ENCODE data around the gene RSPH4A.

The RSPH4A gene

DNA sequence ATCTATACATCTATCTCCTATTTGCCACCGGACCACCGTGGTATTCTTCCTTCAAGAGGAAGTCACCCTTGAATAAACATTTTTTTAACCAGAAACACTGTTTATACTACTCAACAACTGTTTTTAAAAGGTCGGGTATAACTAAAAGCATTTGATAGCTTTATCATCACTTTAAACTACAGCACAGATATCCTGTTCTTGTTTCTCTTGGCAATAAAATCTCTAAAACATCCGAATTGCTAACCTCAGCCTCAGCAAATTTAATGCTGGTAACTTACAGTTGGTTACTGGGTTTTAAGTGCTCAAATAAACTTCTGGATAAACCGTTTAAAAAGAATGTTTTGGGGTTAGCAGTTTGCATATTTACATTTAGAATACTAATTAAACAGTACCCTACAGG lies 31.9 kb downstream of the RSPH4A start:
- peaks cover 8% of the 10 kb centered on the region for H3K36me3 ChIP-seq (replicated peaks; ENCODE audit: low read depth, low read length)
- TF ChIP-seq EZH2phosphoT487 (IDR thresholded peaks at IDR 0.05; ENCODE audit: low read depth) = no peak
- TF ChIP-seq, protein P1, sequence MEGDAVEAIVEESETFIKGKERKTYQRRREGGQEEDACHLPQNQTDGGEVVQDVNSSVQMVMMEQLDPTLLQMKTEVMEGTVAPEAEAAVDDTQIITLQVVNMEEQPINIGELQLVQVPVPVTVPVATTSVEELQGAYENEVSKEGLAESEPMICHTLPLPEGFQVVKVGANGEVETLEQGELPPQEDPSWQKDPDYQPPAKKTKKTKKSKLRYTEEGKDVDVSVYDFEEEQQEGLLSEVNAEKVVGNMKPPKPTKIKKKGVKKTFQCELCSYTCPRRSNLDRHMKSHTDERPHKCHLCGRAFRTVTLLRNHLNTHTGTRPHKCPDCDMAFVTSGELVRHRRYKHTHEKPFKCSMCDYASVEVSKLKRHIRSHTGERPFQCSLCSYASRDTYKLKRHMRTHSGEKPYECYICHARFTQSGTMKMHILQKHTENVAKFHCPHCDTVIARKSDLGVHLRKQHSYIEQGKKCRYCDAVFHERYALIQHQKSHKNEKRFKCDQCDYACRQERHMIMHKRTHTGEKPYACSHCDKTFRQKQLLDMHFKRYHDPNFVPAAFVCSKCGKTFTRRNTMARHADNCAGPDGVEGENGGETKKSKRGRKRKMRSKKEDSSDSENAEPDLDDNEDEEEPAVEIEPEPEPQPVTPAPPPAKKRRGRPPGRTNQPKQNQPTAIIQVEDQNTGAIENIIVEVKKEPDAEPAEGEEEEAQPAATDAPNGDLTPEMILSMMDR (IDR thresholded peaks at IDR 0.05; ENCODE audit: low read depth, low read length) = no peak

DNA sequence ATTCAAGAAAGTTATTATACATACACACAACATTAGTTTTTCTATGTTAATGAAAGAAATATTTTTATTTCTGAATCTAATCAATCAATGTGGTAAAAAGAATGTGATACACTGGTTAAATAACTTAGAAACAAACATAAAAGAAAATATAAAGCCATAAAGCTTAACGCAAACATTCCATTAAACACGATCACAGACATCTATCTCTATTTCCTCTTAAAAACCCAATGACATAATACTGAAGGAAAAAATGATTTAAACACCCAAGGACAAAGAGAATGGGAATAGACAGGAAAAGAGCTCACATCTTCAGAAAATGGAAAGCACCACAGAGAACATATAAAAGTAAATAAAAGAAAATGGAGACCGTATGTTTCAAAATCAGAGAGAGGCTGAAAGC lies 32.9 kb downstream of the RSPH4A start:
- Histone ChIP-seq H2AFZ (ENCODE audit: low read depth, low read length) (no peak overlapping the region), H3K27ac (ENCODE audit: low read length) (no peak overlapping the region), H3K79me2 (ENCODE audit: low read length) (no peaks in the 10 kb centered on the region), H3K27me3 (ENCODE audit: low read depth, low read length) (no peaks in the 10 kb centered on the region), H3K36me3 (replicated peaks; ENCODE audit: low read depth, low read length) (peaks cover 8% of the 10 kb centered on the region), H3K4me1 (ENCODE audit: low read length) (no peaks in the 10 kb centered on the region), H4K20me1 (ENCODE audit: insufficient read depth, low read length) (no peaks in the 10 kb centered on the region), H3K9me3 (ENCODE audit: insufficient read depth, low read length) (no peaks in the 10 kb centered on the region), H3K4me3 (ENCODE audit: low read length) (no peak overlapping the region), H3K4me2 (ENCODE audit: low read length) (no peak overlapping the region), H3K9ac (ENCODE audit: low read length) (no peak overlapping the region)
- TF ChIP-seq, protein P1 (IDR thresholded peaks at IDR 0.05; ENCODE audit: low read depth, low read length) = no peak
- no peak for TF ChIP-seq EZH2phosphoT487 (IDR thresholded peaks at IDR 0.05; ENCODE audit: low read depth)

More for the DNA sequence above, 31.9 kb downstream of the RSPH4A start:
- no peaks in the 10 kb centered on the region for H3K4me1 ChIP-seq (ENCODE audit: low read length)
- H3K4me3 ChIP-seq (ENCODE audit: low read length) = no peak overlapping the region
- H3K79me2 ChIP-seq (ENCODE audit: low read length) = no peaks in the 10 kb centered on the region
- H3K27ac ChIP-seq (ENCODE audit: low read length) = no peak overlapping the region
- H3K27me3 ChIP-seq (ENCODE audit: low read depth, low read length) = no peaks in the 10 kb centered on the region
- H3K9me3 ChIP-seq (ENCODE audit: insufficient read depth, low read length) = no peaks in the 10 kb centered on the region
- H3K9ac ChIP-seq (ENCODE audit: low read length) = no peak overlapping the region
- H4K20me1 ChIP-seq (ENCODE audit: insufficient read depth, low read length) = no peaks in the 10 kb centered on the region
- H3K4me2 ChIP-seq (ENCODE audit: low read length) = no peak overlapping the region
- no peak overlapping the region for H2AFZ ChIP-seq (ENCODE audit: low read depth, low read length)

DNA sequence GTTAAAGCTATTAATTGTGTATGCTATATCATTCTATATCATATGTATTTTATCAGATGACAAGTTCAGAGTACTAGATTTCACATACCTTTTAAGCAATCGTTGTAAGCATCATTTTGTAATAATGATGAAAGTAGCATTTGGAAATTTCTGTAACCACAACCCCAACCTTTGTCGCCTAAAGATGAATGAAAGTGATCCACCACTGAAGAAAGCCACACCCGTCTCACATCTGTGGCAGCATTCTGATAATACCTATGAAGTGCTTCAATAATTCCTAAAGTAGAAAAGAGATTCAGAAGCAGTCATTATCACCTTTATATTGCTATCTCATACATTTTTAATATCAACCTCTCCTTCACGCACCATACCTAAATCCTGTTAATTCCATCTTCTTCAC lies 35.6 kb downstream of the RSPH4A start:
- Histone ChIP-seq H3K27ac (ENCODE audit: low read length) (no peak overlapping the region), H3K79me2 (ENCODE audit: low read length) (no peaks in the 10 kb centered on the region), H3K27me3 (ENCODE audit: low read depth, low read length) (no peaks in the 10 kb centered on the region), H4K20me1 (ENCODE audit: insufficient read depth, low read length) (no peaks in the 10 kb centered on the region), H3K4me2 (ENCODE audit: low read length) (no peak overlapping the region), H3K9ac (ENCODE audit: low read length) (no peak overlapping the region), H3K4me3 (ENCODE audit: low read length) (no peak overlapping the region), H3K4me1 (ENCODE audit: low read length) (no peaks in the 10 kb centered on the region), H3K9me3 (ENCODE audit: insufficient read depth, low read length) (no peaks in the 10 kb centered on the region), H2AFZ (ENCODE audit: low read depth, low read length) (no peak overlapping the region), H3K36me3 (replicated peaks; ENCODE audit: low read depth, low read length) (peaks cover 8% of the 10 kb centered on the region)
- TF ChIP-seq EZH2phosphoT487 (IDR thresholded peaks at IDR 0.05; ENCODE audit: low read depth) = no peak
- TF ChIP-seq, protein P1 (IDR thresholded peaks at IDR 0.05; ENCODE audit: low read depth, low read length) = no peak

DNA sequence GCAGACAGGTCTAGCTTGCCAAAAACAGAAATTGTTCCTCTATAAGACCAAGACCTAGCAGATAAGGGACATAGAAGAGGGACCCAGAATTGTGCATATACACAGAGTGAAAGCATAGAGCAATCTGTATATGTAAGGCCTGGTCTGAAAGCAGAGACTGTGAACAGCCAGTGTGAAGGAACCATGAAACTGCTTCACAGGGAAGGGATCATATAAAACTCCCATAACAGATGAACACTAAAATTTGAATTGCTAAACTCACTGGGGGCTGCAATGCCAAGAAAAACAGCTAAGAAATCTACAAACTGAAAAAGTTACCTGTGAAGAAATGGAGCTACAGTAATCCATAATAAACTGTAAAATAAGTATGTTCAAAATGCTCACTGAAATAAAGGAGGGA lies 45.3 kb downstream of the RSPH4A start:
- H3K9ac ChIP-seq (ENCODE audit: low read length) = no peak overlapping the region
- no peak overlapping the region for H3K4me3 ChIP-seq (ENCODE audit: low read length)
- peaks cover 8% of the 10 kb centered on the region for H3K36me3 ChIP-seq (replicated peaks; ENCODE audit: low read depth, low read length)
- H3K9me3 ChIP-seq (ENCODE audit: insufficient read depth, low read length) = no peaks in the 10 kb centered on the region
- peaks cover 9% of the 10 kb centered on the region for H3K4me1 ChIP-seq (ENCODE audit: low read length)
- no peak overlapping the region for H2AFZ ChIP-seq (ENCODE audit: low read depth, low read length)
- peaks cover 68% of the 10 kb centered on the region for H3K79me2 ChIP-seq (ENCODE audit: low read length)
- TF ChIP-seq, protein P1 (IDR thresholded peaks at IDR 0.05; ENCODE audit: low read depth, low read length) = no peak
- no peak for TF ChIP-seq EZH2phosphoT487 (IDR thresholded peaks at IDR 0.05; ENCODE audit: low read depth)
- H3K4me2 ChIP-seq (ENCODE audit: low read length) = no peak overlapping the region
- peaks cover 10% of the 10 kb centered on the region for H4K20me1 ChIP-seq (ENCODE audit: insufficient read depth, low read length)
- H3K27me3 ChIP-seq (ENCODE audit: low read depth, low read length) = no peaks in the 10 kb centered on the region
- H3K27ac ChIP-seq (ENCODE audit: low read length) = no peak overlapping the region
